ENCODE results near the gene ZNF879.

ZNF879 gene

GRCh38 chr5:178993236-178993765 lies 30.3 kb upstream of the ZNF879 start:
- Histone ChIP-seq H3K36me3 (ENCODE audit: control insufficient read depth, insufficient read depth, low read length) (no peaks in the 10 kb centered on the region), H3K4me1 (ENCODE audit: control insufficient read depth, insufficient read depth, low read length) (no peaks in the 10 kb centered on the region), H3K4me3 (ENCODE audit: low read length) (no peak overlapping the region), H3K9ac (ENCODE audit: low read length) (no peak overlapping the region), H3K27me3 (ENCODE audit: control insufficient read depth, insufficient read depth, low read length) (peaks cover 11% of the 10 kb centered on the region), H3K27ac (ENCODE audit: low read depth, low read length) (no peak overlapping the region)

- H3K36me3 ChIP-seq (ENCODE audit: control insufficient read depth, insufficient read depth, low read length) = no peaks in the 10 kb centered on the region
- H3K9ac ChIP-seq (ENCODE audit: low read length) = no peak overlapping the region
- H3K27me3 ChIP-seq (ENCODE audit: control insufficient read depth, insufficient read depth, low read length) = peaks cover 11% of the 10 kb centered on the region
- H3K4me3 ChIP-seq (ENCODE audit: low read length) = no peak overlapping the region
- no peaks in the 10 kb centered on the region for H3K4me1 ChIP-seq (ENCODE audit: control insufficient read depth, insufficient read depth, low read length)
- H3K27ac ChIP-seq (ENCODE audit: low read depth, low read length) = no peak overlapping the region
These were observed 29.5 kb upstream of the ZNF879 start for GRCh38 chr5:178993955-178994579.

GRCh38 chr5:178994580-178995340 lies 28.8 kb upstream of the ZNF879 start, which contains the start of gene GRM6:
Gene GRM6, minus strand, starts transcription at chr5:178995320. Its CDS starts 376 bp downstream, at chr5:178994944.
- peaks cover 11% of the 10 kb centered on the region for H3K27me3 ChIP-seq (ENCODE audit: control insufficient read depth, insufficient read depth, low read length)
- H3K9ac ChIP-seq (ENCODE audit: low read length) = no peak within 1 kb of the TSS
- H3K4me3 ChIP-seq (ENCODE audit: low read length) = no peak within 1 kb of the TSS
- H3K36me3 ChIP-seq (ENCODE audit: control insufficient read depth, insufficient read depth, low read length) = no peaks in the 10 kb centered on the region
- no peaks in the 10 kb centered on the region for H3K4me1 ChIP-seq (ENCODE audit: control insufficient read depth, insufficient read depth, low read length)
- no peak within 1 kb of the TSS for H3K27ac ChIP-seq (ENCODE audit: low read depth, low read length)

GRCh38 chr5:178995341-178995690 lies 28.3 kb upstream of the ZNF879 start:
- Histone ChIP-seq H3K27ac (ENCODE audit: low read depth, low read length) (no peak overlapping the region), H3K36me3 (ENCODE audit: control insufficient read depth, insufficient read depth, low read length) (no peaks in the 10 kb centered on the region), H3K4me1 (ENCODE audit: control insufficient read depth, insufficient read depth, low read length) (no peaks in the 10 kb centered on the region), H3K27me3 (ENCODE audit: control insufficient read depth, insufficient read depth, low read length) (peaks cover 11% of the 10 kb centered on the region), H3K4me3 (ENCODE audit: low read length) (no peak overlapping the region), H3K9ac (ENCODE audit: low read length) (no peak overlapping the region)

- Histone ChIP-seq H3K27ac (ENCODE audit: low read depth, low read length) (no peak overlapping the region), H3K9ac (ENCODE audit: low read length) (no peak overlapping the region), H3K27me3 (ENCODE audit: control insufficient read depth, insufficient read depth, low read length) (peaks cover 11% of the 10 kb centered on the region), H3K4me3 (ENCODE audit: low read length) (no peak overlapping the region), H3K4me1 (ENCODE audit: control insufficient read depth, insufficient read depth, low read length) (no peaks in the 10 kb centered on the region), H3K36me3 (ENCODE audit: control insufficient read depth, insufficient read depth, low read length) (no peaks in the 10 kb centered on the region)
These were observed 27.4 kb upstream of the ZNF879 start for GRCh38 chr5:178996156-178996555.

GRCh38 chr5:178997191-178997590 lies 26.4 kb upstream of the ZNF879 start:
- no peaks in the 10 kb centered on the region for H3K36me3 ChIP-seq (ENCODE audit: control insufficient read depth, insufficient read depth, low read length)
- H3K4me3 ChIP-seq (ENCODE audit: low read length) = no peak overlapping the region
- peaks cover 11% of the 10 kb centered on the region for H3K27me3 ChIP-seq (ENCODE audit: control insufficient read depth, insufficient read depth, low read length)
- no peaks in the 10 kb centered on the region for H3K4me1 ChIP-seq (ENCODE audit: control insufficient read depth, insufficient read depth, low read length)
- H3K27ac ChIP-seq (ENCODE audit: low read depth, low read length) = no peak overlapping the region
- H3K9ac ChIP-seq (ENCODE audit: low read length) = no peak overlapping the region

GRCh38 chr5:178998441-178998840 lies 25.2 kb upstream of the ZNF879 start:
- Histone ChIP-seq H3K4me3 (ENCODE audit: low read length) (no peak overlapping the region), H3K27me3 (ENCODE audit: control insufficient read depth, insufficient read depth, low read length) (peaks cover 11% of the 10 kb centered on the region), H3K9ac (ENCODE audit: low read length) (no peak overlapping the region), H3K27ac (ENCODE audit: low read depth, low read length) (no peak overlapping the region), H3K36me3 (ENCODE audit: control insufficient read depth, insufficient read depth, low read length) (no peaks in the 10 kb centered on the region), H3K4me1 (ENCODE audit: control insufficient read depth, insufficient read depth, low read length) (no peaks in the 10 kb centered on the region)

- Histone ChIP-seq H3K27me3 (ENCODE audit: control insufficient read depth, insufficient read depth, low read length) (no peaks in the 10 kb centered on the region), H3K36me3 (ENCODE audit: control insufficient read depth, insufficient read depth, low read length) (no peaks in the 10 kb centered on the region), H3K27ac (ENCODE audit: low read depth, low read length) (no peak overlapping the region), H3K4me3 (ENCODE audit: low read length) (no peak overlapping the region), H3K4me1 (ENCODE audit: control insufficient read depth, insufficient read depth, low read length) (no peaks in the 10 kb centered on the region), H3K9ac (ENCODE audit: low read length) (no peak overlapping the region)
These were observed 17.0 kb upstream of the ZNF879 start for GRCh38 chr5:179006564-179006963.

- Histone ChIP-seq H3K27ac (ENCODE audit: low read depth, low read length) (no peak overlapping the region), H3K9ac (ENCODE audit: low read length) (no peak overlapping the region), H3K4me3 (ENCODE audit: low read length) (no peak overlapping the region), H3K27me3 (ENCODE audit: control insufficient read depth, insufficient read depth, low read length) (no peaks in the 10 kb centered on the region), H3K4me1 (ENCODE audit: control insufficient read depth, insufficient read depth, low read length) (no peaks in the 10 kb centered on the region), H3K36me3 (ENCODE audit: control insufficient read depth, insufficient read depth, low read length) (no peaks in the 10 kb centered on the region)
These were observed 14.9 kb upstream of the ZNF879 start for GRCh38 chr5:179008667-179009066.

- Histone ChIP-seq H3K4me3 (ENCODE audit: low read length) (no peak overlapping the region), H3K9ac (ENCODE audit: low read length) (no peak overlapping the region), H3K27me3 (ENCODE audit: control insufficient read depth, insufficient read depth, low read length) (no peaks in the 10 kb centered on the region), H3K4me1 (ENCODE audit: control insufficient read depth, insufficient read depth, low read length) (no peaks in the 10 kb centered on the region), H3K27ac (ENCODE audit: low read depth, low read length) (no peak overlapping the region), H3K36me3 (ENCODE audit: control insufficient read depth, insufficient read depth, low read length) (peaks cover 51% of the 10 kb centered on the region)
These were observed 9.5 kb downstream of the ZNF879 start for GRCh38 chr5:179033004-179033580.

GRCh38 chr5:179044765-179045164 lies 21.2 kb downstream of the ZNF879 start:
- no peak overlapping the region for H3K9ac ChIP-seq (ENCODE audit: low read length)
- no peak overlapping the region for H3K27ac ChIP-seq (ENCODE audit: low read depth, low read length)
- H3K36me3 ChIP-seq (ENCODE audit: control insufficient read depth, insufficient read depth, low read length) = no peaks in the 10 kb centered on the region
- H3K4me1 ChIP-seq (ENCODE audit: control insufficient read depth, insufficient read depth, low read length) = no peaks in the 10 kb centered on the region
- H3K27me3 ChIP-seq (ENCODE audit: control insufficient read depth, insufficient read depth, low read length) = no peaks in the 10 kb centered on the region
- H3K4me3 ChIP-seq (ENCODE audit: low read length) = no peak overlapping the region

- Histone ChIP-seq H3K27me3 (ENCODE audit: control insufficient read depth, insufficient read depth, low read length) (no peaks in the 10 kb centered on the region), H3K4me3 (ENCODE audit: low read length) (no peak overlapping the region), H3K36me3 (ENCODE audit: control insufficient read depth, insufficient read depth, low read length) (no peaks in the 10 kb centered on the region), H3K9ac (ENCODE audit: low read length) (no peak overlapping the region), H3K27ac (ENCODE audit: low read depth, low read length) (no peak overlapping the region), H3K4me1 (ENCODE audit: control insufficient read depth, insufficient read depth, low read length) (no peaks in the 10 kb centered on the region)
These were observed 28.2 kb downstream of the ZNF879 start for GRCh38 chr5:179051784-179052183.
